CD8-positive, alpha-beta memory T cell (primary cell): ENCODE data around the gene ZNF474. TPM values are rescaled to one million over a fixed set of nuclear protein-coding genes. Genes with fewer than 3 reads are reported as not detected.

ENCODE experiments used
- CTCF ChIA-PET: fragments of 350-600 bp; sonication (Branson Sonifier 250); formaldehyde crosslinking; loops from one replicate; lab custom pipeline; 2021; ENCODE audit warnings: antibody characterized with exemption; lab: Charles Lee
- POLR2A ChIA-PET: fragments of 350-600 bp; sonication (Branson Sonifier 250); formaldehyde crosslinking; loops from one replicate; lab custom pipeline; 2021; ENCODE audit warnings: antibody characterized with exemption; lab: Charles Lee
- DNase-seq, 5 donors: peaks; one replicate each; pipeline versions ENCODE4 v3.0.0 to v3.0.0-alpha.2; 2020 to 2022; ENCODE audit warnings: mixed read lengths in 1 of 5
- H3K27ac ChIP-seq: one replicate; pipeline ENCODE4 v1.7.0; 2013; ENCODE audit warnings: low read depth, mild to moderate bottlenecking, low read length, moderate library complexity
- H3K27me3 ChIP-seq: 2 replicates; pipeline ENCODE4 v1.7.0; 2013; ENCODE audit warnings: low read length, mild to moderate bottlenecking; ENCODE audit not compliant: insufficient read depth, poor library complexity, severe bottlenecking
- H3K36me3 ChIP-seq: 2 replicates; pipeline ENCODE4 v1.7.0; 2013; ENCODE audit warnings: mild to moderate bottlenecking, low read length, moderate library complexity; ENCODE audit not compliant: insufficient read depth
- H3K4me1 ChIP-seq: 2 replicates; pipeline ENCODE4 v1.7.0; 2013; ENCODE audit warnings: mild to moderate bottlenecking, low read length, moderate library complexity; ENCODE audit not compliant: insufficient read depth
- H3K4me3 ChIP-seq: 2 replicates; pipeline ENCODE4 v1.7.0; 2013; ENCODE audit warnings: mild to moderate bottlenecking, low read length
- H3K9me3 ChIP-seq: 2 replicates; pipeline ENCODE4 v1.7.0; 2013; ENCODE audit warnings: mild to moderate bottlenecking, low read length
- H3K27ac Mint-ChIP-seq, 8 donors: one replicate each; pipeline ENCODE4 v1.8.0; 2020 to 2021; ENCODE audit warnings: mixed read lengths in 8 of 8, mild to moderate bottlenecking in 6 of 8, inconsistent platforms in 3 of 8, moderate library complexity in 3 of 8
- H3K27me3 Mint-ChIP-seq, 2 donors: one replicate each; pipeline ENCODE4 v1.8.0; 2020 to 2021; ENCODE audit warnings: mixed read lengths in 2 of 2, mild to moderate bottlenecking in 1 of 2, moderate library complexity in 1 of 2
- H3K36me3 Mint-ChIP-seq, 3 donors: one replicate each; pipeline ENCODE4 v1.8.0; 2020 to 2021; ENCODE audit warnings: mixed read lengths in 3 of 3, inconsistent platforms in 1 of 3, mild to moderate bottlenecking in 1 of 3
- H3K4me1 Mint-ChIP-seq, 3 donors: one replicate each; pipeline ENCODE4 v1.8.0; 2020 to 2021; ENCODE audit warnings: mixed read lengths in 3 of 3, inconsistent platforms in 1 of 3, mild to moderate bottlenecking in 1 of 3
- H3K4me3 Mint-ChIP-seq, 7 donors: one replicate each; pipeline ENCODE4 v1.8.0; 2020 to 2021; ENCODE audit warnings: mixed read lengths in 7 of 7, mild to moderate bottlenecking in 6 of 7, moderate library complexity in 4 of 7, inconsistent platforms in 2 of 7
- H3K9me3 Mint-ChIP-seq, 5 donors: one replicate each; pipeline ENCODE4 v1.8.0; 2020 to 2022; ENCODE audit warnings: mixed read lengths in 5 of 5, mild to moderate bottlenecking in 3 of 5, moderate library complexity in 2 of 5, inconsistent platforms in 1 of 5
- polyA plus RNA-seq: library from polyadenylated mRNA; unstranded; fragments of 300-500 nt; fragmentation: Illumina TruSeq; gene quantifications from one replicate; pipeline ENCODE4 v1.2.3, GENCODE V29; 2021
- total RNA-seq, 2 experiments: library from RNA; stranded (reverse); gene quantifications; one replicate each; pipeline ENCODE4 v1.2.3, GENCODE V29; 2021

The ZNF474 gene
- total and polyA plus RNA-seq, 3 experiments from 2014 or later, result 0.29 TPM; not detected in 2

DNA sequence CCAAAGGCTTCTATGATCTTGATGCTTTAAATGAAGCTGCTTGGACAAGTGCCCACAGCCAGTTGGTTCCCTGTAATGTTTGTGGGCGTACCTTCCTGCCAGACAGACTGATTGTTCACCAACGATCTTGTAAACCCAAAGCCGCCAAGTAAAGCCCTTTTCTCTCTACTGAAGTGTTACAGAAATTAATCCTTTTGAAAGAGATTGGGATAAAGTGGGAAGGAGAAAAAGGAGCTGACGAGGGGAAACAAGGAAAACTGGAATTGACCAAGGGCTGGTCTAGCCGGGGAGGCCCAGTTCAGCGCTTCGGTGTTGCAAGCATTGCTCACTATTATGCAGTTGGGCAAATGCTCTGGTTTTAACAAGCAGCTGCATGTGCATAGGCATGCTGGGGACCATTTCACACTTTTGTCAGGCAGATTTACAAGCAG is 53.2 kb downstream of the ZNF474 start:
- no peaks in the 10 kb centered on the region for H3K9me3 ChIP-seq
- H3K27ac Mint-ChIP-seq, result no peak overlapping the region
- ChIA-PET POLR2A (no interaction called here), CTCF (no interaction called here)
- H3K4me1 Mint-ChIP-seq, result no peaks in the 10 kb centered on the region
- peaks cover 1 to 8% of the 10 kb centered on the region in 2 donors for H3K27me3 Mint-ChIP-seq
- H3K4me3 Mint-ChIP-seq, result no peak overlapping the region
- no peaks in the 10 kb centered on the region for H3K36me3 ChIP-seq
- no peak for DNase-seq
- H3K4me3 ChIP-seq, result no peak overlapping the region
- no peaks in the 10 kb centered on the region for H3K4me1 ChIP-seq
- H3K36me3 Mint-ChIP-seq, result no peaks in the 10 kb centered on the region
- H3K9me3 Mint-ChIP-seq, result peaks cover 0 to 7% (median 0%) of the 10 kb centered on the region in 5 donors
- H3K27ac ChIP-seq, result no peak overlapping the region
- no peaks in the 10 kb centered on the region for H3K27me3 ChIP-seq

DNA sequence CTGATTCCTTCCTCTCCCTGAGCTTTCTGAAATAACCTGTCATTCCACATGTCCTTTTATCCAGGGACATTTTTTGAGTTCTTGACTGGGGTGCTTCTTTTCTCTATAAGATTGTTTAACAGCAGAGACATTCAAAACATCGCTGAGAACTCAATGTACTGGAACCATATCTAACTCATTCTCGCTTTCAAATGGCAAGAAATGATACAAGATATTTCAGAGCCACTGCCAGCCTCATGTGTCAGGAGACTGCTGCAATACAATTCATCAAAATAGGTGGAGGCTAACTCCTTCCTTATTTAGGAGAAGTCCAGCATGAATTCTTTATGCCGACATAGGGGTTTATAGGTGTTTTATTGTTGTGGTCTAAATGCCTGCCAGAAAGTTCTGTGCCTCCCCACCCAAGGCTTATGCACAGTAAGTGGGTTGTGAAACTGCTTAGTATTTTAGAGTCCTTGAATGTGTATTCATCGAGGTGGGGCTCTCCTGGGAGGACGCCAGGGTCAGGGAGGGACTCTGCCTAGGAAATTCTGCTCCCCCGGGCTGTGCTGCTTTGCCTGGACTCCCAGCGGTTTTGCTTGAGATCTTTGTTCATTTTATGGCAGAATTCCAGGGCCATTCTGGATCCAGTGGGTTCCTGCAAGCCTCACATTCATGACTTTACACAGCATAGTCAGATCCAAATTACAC is 53.9 kb downstream of the ZNF474 start:
- POLR2A ChIA-PET, result no interaction called here
- CTCF ChIA-PET, result no interaction called here

DNA sequence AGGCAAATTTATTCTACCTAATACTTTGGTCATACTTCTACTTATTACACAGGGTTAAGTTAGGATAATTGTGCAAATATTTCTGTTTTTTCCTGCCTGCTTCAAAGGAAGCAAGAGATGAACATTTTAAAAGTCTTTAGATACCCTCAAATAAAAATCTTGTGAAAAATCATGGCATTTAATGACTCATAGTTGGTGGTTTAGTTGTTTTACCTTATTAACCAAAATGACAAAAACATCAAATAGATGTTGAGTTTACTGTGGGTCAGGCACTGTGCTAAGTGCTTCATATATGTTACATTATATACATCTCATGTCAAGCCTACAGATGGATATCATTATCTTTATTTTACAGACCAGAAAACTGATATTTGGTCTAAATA is 54.4 kb downstream of the ZNF474 start:
- Mint-ChIP-seq H3K36me3 (no peaks in the 10 kb centered on the region), H3K27ac (no peak overlapping the region), H3K27me3 (peaks cover 6 to 7% of the 10 kb centered on the region in 2 donors), H3K9me3 (peaks cover 0 to 5% (median 0%) of the 10 kb centered on the region in 5 donors), H3K4me3 (no peak overlapping the region), H3K4me1 (no peaks in the 10 kb centered on the region)
- no peaks in the 10 kb centered on the region for H3K4me1 ChIP-seq
- no peak for DNase-seq
- no peaks in the 10 kb centered on the region for H3K9me3 ChIP-seq
- H3K27ac ChIP-seq, result no peak overlapping the region
- no peaks in the 10 kb centered on the region for H3K36me3 ChIP-seq
- CTCF ChIA-PET, result no interaction called here
- POLR2A ChIA-PET, result no interaction called here
- H3K27me3 ChIP-seq, result no peaks in the 10 kb centered on the region
- no peak overlapping the region for H3K4me3 ChIP-seq

More for the DNA sequence above, 53.9 kb downstream of the ZNF474 start:
- Histone ChIP-seq H3K27ac (no peak overlapping the region), H3K9me3 (no peaks in the 10 kb centered on the region), H3K4me3 (no peak overlapping the region), H3K4me1 (no peaks in the 10 kb centered on the region), H3K36me3 (no peaks in the 10 kb centered on the region), H3K27me3 (no peaks in the 10 kb centered on the region)
- no peaks in the 10 kb centered on the region for H3K4me1 Mint-ChIP-seq
- no peak overlapping the region for H3K27ac Mint-ChIP-seq
- no peak for DNase-seq
- H3K9me3 Mint-ChIP-seq, result peaks cover 0 to 7% (median 0%) of the 10 kb centered on the region in 5 donors
- no peaks in the 10 kb centered on the region for H3K36me3 Mint-ChIP-seq
- no peak overlapping the region for H3K4me3 Mint-ChIP-seq
- peaks cover 3 to 8% of the 10 kb centered on the region in 2 donors for H3K27me3 Mint-ChIP-seq

DNA sequence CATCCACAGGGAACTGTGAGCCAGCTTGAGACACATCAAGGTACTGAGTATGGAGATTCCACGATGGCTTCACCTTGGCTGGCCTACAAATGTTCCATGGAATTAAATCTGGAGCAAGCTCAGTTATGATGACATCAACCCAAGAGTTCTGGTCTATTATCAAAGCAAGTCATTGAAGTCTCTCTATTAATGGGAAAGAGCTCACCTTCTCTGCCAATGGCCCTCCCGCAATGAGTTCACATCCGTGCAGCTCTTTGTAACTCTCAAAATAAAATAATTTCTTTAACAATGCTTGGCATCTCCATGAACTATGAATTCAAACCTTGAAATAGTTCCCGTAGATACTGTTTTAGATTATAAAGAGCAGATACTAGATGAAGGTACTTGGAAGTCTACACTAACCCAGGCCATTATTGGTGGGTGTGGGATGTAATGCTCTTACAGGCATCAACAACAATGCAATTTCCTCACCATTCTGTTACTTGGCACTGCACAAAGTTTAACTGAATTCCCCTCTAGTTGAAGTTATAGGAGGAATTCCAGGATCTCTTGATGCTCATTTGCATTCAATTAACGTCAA is 55.4 kb downstream of the ZNF474 start:
- Histone ChIP-seq H3K27ac (no peak overlapping the region), H3K36me3 (no peaks in the 10 kb centered on the region), H3K27me3 (no peaks in the 10 kb centered on the region), H3K4me3 (no peak overlapping the region), H3K9me3 (no peaks in the 10 kb centered on the region), H3K4me1 (no peaks in the 10 kb centered on the region)
- Mint-ChIP-seq H3K27me3 (peaks cover 0 to 6% of the 10 kb centered on the region in 2 donors), H3K4me1 (no peaks in the 10 kb centered on the region), H3K4me3 (no peak overlapping the region), H3K36me3 (no peaks in the 10 kb centered on the region), H3K9me3 (no peaks in the 10 kb centered on the region), H3K27ac (no peak overlapping the region)
- ChIA-PET CTCF (no interaction called here), POLR2A (no interaction called here)
- DNase-seq, result no peak

DNA sequence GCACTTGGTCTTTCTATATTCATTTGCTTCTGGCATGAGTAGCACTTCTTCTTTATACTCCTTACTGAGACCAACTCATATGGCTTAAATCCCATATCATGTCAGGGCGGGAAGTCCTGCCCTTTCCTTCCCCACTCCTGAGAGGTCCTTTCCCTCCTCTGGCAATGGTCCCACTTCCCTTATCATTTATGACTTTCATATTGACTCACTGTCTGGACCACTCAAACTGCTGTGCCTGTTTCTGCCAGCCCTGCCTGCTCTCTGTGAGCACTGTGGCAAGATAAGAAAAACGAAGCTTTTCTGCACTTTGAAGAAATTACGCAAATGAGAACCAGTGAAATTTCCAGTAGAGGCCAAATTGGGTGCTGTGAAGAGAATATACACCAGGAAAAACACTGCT is 58.1 kb downstream of the ZNF474 start:
- H3K4me1 Mint-ChIP-seq, result no peaks in the 10 kb centered on the region
- no peaks in the 10 kb centered on the region for H3K36me3 Mint-ChIP-seq
- Histone ChIP-seq H3K9me3 (no peaks in the 10 kb centered on the region), H3K36me3 (no peaks in the 10 kb centered on the region), H3K27ac (no peak overlapping the region), H3K4me3 (no peak overlapping the region), H3K4me1 (no peaks in the 10 kb centered on the region), H3K27me3 (no peaks in the 10 kb centered on the region)
- CTCF ChIA-PET, result no interaction called here
- no peak overlapping the region for H3K4me3 Mint-ChIP-seq
- DNase-seq, result no peak
- H3K27me3 Mint-ChIP-seq, result peaks cover 6 to 10% of the 10 kb centered on the region in 2 donors
- POLR2A ChIA-PET, result no interaction called here
- H3K27ac Mint-ChIP-seq, result no peak overlapping the region
- no peaks in the 10 kb centered on the region for H3K9me3 Mint-ChIP-seq

DNA sequence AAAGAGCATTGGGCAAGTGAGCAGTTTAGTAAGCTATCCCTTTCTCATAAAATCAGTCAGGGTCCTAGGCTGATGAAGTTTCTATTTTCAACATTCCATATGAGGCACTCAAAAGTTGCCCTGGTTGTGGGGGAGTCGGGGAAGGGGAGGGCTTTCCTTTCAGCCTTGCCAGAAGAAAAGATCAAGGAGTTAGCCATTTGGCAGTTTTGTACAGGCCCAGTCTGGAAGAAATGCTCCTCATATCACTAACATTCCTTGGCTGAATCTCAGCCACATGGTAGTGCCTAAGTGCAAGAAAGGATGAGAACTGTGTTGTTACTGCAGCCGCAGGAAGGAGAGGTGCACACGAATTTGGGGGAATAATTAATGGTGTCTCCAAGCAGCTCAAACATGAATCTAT is 60.8 kb downstream of the ZNF474 start:
- peaks cover 6 to 14% of the 10 kb centered on the region in 2 donors for H3K27me3 Mint-ChIP-seq
- ChIA-PET CTCF (no interaction called here), POLR2A (no interaction called here)
- DNase-seq, result no peak
- H3K36me3 Mint-ChIP-seq, result no peaks in the 10 kb centered on the region
- Histone ChIP-seq H3K36me3 (no peaks in the 10 kb centered on the region), H3K27ac (no peak overlapping the region), H3K27me3 (no peaks in the 10 kb centered on the region), H3K4me1 (no peaks in the 10 kb centered on the region), H3K9me3 (no peaks in the 10 kb centered on the region), H3K4me3 (no peak overlapping the region)
- no peaks in the 10 kb centered on the region for H3K9me3 Mint-ChIP-seq
- H3K27ac Mint-ChIP-seq, result no peak overlapping the region
- no peak overlapping the region for H3K4me3 Mint-ChIP-seq
- no peaks in the 10 kb centered on the region for H3K4me1 Mint-ChIP-seq

DNA sequence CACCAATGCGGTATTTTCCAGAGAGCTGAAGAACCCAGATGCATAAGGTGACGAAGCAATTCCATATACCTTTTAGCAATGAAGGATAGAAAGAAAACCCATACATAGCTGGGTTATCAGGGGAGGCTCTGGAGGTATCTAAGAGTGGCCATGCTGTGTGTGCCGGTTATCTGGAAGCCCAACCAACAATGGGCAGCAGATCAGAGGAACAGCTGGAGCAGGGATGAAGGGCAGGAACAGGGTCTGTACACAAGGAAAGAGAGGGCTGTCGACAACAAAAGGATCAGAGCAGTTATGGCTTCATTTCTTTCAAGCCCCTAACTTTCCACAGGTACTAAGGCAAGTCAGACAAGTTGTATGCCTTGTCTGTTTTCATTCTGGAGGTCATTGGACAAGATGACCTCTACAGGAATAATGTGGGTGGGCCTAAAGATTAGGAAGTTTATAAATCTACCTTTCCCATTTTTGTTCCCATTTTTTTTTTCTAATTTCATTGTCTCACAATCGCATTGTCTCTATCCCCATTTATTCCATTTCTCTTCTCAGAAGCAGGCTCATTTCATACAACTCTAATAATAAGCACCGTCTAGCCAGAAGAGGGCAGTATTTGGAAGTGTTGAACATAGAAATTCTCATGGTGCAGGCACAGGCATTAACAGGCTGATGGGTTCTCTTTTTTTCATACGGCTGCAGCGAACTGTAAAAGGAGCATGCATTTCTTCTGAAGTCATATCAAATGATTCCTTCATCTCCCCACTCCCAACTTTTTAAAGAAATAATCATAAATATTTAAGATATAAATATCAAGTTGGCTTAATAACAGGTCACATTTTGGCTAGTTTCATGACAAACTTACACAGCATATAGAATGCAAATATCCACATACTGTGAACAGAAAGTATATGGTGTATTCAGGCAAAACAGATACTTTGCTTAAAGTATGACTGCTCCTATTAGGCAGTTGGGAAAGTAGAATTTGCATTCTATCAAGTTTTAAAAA is 63.5 kb downstream of the ZNF474 start:
- ChIA-PET CTCF (no interaction called here), POLR2A (no interaction called here)
- no peaks in the 10 kb centered on the region for H3K36me3 Mint-ChIP-seq
- DNase-seq, result peak in 1 of 5 donors; percentile 3
- H3K4me1 Mint-ChIP-seq, result no peaks in the 10 kb centered on the region
- H3K9me3 Mint-ChIP-seq, result no peaks in the 10 kb centered on the region
- no peak overlapping the region for H3K27ac Mint-ChIP-seq
- Histone ChIP-seq H3K9me3 (no peaks in the 10 kb centered on the region), H3K27ac (no peak overlapping the region), H3K36me3 (no peaks in the 10 kb centered on the region), H3K27me3 (no peaks in the 10 kb centered on the region), H3K4me1 (no peaks in the 10 kb centered on the region), H3K4me3 (no peak overlapping the region)
- no peak overlapping the region for H3K4me3 Mint-ChIP-seq
- H3K27me3 Mint-ChIP-seq, result peaks cover 5 to 14% of the 10 kb centered on the region in 2 donors
